HG03060 (cell line): ENCODE data around the gene RBM19.

ENCODE experiments used
- ATAC-seq: cut with Tn5 transposase; IDR thresholded peaks from one replicate; pipeline ENCODE4 v1.9.1; 2021; ENCODE audit warnings: low read depth, moderate number of reproducible peaks; ENCODE audit not compliant: unreplicated experiment

The RBM19 gene

GRCh38 chr12:113862590-113863454 is 103.3 kb downstream of the RBM19 start:
- no peak for ATAC-seq

GRCh38 chr12:113861708-113862312 is 104.3 kb downstream of the RBM19 start:
- ATAC-seq = no peak

GRCh38 chr12:113860950-113861349 is 105.2 kb downstream of the RBM19 start:
- ATAC-seq = no peak

DNA sequence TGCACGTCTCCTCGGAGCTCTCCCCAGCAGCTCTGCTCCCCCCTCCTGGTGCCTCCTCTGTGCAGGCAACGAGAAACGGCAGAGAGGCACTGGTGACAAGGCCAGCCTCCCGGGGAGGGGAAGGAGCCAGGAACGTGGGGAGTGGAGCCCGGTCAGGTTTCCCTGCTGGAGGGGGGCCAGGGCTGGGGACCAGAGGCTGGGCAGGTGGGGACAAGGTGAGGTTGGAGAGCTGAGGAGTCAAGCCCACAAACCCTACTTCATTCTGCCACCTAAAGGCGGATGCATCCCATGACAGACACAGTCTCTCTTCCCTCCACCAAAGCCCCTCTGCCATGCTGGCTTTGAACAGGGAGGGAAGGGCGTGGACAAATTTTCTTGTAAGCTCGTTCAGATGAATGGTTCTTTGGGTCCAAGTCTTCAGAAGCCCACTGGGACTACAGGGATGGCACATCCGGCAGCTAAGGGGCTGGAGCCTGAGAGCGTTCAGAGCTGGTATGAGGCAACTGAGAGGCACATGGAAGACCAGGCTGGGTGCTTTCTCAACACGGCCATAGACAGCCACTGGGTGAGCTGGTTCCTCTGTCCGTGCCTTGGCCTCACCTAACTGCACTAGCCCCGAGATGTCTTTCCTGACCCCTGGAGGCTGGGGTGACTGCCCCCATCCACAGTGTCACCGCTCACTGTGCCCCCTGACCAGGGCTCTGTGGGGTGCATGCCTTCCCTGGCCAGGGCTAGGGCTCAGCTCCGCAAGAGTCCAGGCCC is 105.9 kb downstream of the RBM19 start:
- no peak for ATAC-seq

DNA sequence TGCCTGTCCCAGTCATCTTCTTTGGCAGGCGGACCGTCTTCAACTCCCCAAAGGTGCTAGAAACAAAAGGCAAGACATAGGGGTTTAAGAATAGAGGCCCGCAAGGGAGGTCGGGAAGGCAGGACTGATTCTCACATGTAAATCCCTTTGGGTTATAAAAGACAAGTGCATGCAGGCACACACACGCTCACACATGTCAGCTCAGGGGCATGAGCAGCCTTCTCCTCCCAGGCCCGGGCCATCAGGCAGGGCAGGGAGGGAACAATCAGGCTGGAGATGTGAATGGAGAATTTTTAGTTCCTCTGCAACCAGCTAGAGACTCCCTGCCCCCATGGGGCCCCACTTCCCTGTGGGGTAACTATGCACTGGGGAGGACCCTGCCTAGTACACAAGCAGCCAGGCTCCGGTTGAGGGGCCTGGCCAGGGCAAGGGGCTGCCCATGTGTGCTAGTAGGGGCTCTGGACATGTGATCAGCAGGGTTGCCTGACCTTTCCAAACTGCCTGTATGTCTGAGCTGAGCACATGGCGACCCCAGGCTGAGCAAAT is 107.2 kb downstream of the RBM19 start:
- no peak for ATAC-seq

DNA sequence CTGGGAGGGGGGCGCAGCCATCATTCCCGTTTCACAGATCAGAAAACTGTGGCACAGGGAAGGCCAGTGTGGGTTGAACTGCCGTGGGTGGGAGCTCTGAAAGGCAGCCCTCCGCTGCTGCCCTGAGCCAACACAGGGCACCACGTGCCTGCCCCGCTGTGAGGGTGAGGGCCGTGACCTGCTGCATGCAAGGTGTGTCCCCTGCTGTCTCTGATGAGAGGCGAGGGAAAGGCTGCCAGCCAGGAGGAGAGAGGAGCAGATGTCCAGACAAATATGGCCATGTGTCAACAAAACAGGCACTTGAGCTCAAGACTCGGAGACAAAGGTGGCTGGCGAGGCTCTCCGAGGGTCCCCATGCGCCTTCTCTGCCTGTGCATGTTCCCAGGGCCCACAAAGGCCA is 108.8 kb downstream of the RBM19 start:
- ATAC-seq = no peak

DNA sequence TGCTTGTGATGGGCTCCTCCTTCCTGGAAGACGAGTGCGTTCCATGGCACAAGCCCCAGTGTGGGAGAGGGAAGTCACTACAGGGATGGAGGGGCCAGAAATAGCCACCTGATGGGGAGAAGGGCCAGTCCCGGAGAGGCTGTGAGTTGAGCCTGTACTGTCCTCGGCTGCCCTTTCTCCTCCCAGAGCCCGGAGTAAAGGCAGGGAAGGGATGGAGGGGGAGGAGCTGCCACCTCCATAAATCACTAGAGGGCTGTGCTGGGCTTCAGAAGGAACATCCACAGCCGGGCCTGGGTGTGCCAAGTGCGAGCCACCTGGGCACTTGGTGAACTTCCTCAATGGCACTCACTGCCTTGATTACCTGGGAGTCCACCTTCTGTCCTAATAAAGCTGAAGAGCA is 110.1 kb downstream of the RBM19 start:
- ATAC-seq = no peak

DNA sequence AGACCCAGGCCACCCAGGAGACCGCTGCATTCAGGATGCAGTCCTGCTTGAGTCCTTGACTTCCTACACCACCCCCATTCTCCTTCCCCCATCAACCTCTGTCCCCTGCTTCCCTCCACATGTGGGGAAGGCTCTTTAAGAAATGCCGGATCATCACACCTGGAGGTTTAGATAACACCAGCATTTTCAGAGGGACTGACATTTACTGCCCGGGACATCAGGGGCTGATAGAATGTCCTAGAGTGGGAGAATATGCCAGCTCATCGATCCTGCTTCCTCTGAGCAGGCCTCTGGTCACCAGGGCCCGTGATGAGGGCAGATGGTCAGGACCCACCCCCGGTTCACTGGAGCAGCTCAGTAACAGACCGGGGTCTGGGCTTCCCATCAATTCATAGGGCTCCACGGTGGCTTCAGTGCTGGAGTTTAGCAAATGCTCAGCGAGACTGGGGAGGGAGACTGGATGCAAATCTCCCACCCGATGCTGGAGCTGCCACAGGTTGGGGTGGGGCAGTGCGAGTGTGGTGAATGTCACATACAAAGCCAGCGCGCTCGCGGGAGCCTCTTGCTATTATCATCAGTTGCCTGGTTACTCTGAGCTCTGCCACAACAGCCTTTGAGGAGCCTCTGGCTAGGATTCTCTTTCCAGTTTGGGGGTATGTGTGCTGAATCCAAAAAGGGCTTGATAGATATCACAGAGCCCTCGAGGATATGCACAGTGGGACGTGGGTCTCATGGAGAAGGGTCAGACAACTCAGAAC is 111.6 kb downstream of the RBM19 start:
- ATAC-seq = no peak

DNA sequence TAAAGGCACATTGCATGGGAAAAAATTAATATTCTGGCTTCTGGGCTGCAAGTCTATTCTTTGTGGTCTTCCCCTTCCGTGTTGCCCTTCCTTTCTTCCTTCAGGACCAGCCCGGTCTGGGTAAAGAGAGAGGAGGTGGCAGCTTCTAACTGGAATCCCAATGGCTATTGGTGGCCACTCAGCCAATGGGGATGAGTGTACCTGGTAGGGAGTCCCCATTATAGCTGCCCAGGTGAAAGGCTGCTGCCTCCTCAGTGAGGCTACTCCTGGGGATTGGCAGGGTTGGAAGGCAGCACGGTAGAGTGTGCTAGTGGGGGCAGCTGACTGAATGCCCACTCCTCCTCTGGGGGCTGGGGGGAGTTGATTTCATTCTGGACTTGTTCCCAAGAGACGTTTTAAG is 112.6 kb downstream of the RBM19 start:
- no peak for ATAC-seq

DNA sequence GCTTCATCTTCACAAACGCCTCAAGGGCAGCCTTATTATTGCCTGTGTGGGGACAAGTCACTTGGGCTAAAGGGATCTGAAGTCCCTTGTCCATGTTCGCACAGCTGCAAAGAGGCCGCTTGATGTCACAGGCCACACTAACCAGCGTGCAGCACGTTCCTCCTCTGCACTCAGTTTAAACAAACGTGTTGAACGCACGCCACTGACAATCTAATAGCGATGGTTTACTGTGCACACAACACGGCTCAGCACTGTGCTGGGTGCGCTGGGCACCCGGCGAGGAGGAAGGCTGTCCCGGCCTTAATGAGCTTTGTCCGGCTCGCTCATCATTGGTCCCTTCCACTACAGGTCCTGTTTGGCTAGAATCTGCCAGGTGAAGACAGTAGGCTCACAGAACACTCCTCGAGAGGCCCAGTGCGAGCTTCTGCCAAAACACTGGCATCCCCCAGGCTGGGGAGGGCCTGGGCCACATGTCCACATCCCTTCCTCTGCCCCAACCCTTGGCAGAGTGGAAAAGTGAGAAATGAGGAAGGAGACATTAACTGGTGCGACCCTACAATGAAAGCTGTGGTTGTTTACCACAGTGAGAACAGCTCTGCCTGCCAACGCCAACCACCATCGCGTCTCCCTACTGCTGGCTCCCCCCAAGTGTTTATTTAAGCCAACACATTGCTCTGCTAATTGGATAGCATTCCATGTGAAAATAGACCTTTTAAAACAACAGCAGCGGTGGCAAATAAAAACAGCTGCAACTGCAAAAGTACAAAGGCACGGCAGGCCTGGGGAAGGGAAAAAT is 113.2 kb downstream of the RBM19 start:
- ATAC-seq = no peak

GRCh38 chr12:113852264-113852663 is 113.9 kb downstream of the RBM19 start:
- ATAC-seq = no peak

GRCh38 chr12:113850309-113851056 is 115.6 kb downstream of the RBM19 start:
- ATAC-seq = no peak

DNA sequence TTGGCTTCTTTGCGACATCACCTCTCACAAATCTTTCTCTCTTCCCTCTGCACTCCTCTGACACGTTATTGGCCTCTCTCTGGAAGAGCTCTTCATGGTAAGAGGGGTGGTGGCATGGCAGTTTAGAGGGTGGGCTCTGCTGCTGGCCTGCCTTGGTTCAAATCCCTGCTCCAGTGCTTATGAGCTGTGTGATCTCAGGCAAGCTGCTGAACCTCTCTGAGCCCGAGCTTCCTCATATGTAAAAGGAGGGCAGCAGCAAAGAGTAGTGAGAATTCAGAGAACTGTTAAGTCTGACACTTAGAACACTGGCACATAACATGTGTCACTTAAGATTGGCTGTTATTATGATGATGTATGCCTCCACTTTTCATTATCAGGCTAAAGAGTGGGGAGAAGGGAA is 118.3 kb downstream of the RBM19 start:
- ATAC-seq = no peak

DNA sequence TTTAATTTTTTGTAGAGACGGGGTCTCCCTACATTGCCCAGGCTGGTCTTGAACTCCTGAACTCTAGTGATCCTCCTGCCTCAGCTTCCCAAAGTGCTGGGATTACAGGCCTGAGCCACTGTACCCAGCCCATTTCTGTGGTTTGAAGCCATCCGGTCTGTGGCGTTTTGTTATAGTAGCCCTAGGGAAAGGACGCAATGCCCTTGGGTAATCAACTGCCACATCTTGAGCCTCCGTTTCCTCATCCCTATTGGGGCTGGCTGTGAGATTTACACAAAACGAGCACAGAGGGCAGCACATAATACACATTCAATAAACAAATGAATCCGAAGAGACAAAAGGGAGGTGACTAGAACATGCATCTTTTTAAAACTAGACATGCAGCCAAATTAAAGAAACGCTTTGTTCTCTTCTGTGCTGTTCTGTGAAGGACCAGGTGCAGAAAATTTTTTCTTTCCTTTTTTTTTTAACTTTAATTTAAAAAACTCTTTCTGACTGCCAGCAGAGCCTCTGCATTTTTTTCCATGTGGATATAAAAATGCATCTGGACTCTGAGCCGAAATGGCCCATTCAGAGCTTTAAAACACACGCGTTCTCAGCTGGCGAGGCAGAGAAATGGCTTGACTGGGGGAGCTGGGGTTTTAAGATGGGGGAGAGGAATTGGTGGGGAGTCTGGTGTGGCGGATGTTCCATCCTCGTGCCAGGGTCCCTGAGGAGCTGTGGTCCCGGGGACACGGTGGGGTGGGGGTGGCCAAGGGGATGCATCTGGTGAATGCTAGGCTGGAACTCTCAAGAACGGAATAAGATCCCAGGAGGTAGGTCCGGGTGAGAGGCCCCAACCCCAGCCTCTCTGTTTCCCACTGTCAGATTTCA is 119.0 kb downstream of the RBM19 start:
- ATAC-seq = no peak

- ATAC-seq = no peak
Measured at GRCh38 chr12:113845900-113846674, 120.0 kb downstream of the RBM19 start.

DNA sequence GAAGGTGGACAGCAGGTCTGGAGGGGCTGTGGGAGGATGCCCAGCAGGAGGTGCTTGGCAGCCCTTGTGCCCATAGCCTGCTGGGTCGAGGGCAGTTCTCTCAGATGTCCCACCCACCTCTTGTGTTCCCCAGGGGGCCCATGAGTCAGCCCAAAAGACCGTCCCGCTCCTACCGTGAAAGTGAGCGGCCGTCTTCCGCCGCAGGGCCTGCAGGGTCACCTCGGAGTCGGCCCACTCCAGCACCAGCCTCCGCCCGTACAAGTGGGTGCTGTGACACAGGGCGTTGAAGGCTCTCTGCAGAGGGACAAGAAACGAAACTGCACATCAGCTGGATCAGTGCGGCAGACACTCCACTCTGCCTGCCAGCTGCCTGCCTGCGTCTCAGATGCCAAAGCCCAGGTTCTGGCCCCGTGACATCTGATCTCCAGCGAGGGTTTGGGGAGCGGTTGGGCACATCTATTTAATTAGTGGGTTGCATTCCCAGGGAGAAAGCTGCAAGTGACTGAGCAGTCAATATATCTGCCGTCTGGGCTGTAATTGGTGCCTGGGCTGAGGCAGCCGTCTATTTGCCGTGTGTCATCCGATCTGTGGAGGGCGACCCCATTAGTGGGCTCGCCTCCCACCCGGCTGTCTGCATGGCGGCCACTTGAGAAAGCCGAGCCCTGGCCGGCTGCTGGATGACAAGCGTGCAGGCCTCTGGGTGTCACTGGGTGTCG is 121.5 kb downstream of the RBM19 start:
- ATAC-seq = no peak

DNA sequence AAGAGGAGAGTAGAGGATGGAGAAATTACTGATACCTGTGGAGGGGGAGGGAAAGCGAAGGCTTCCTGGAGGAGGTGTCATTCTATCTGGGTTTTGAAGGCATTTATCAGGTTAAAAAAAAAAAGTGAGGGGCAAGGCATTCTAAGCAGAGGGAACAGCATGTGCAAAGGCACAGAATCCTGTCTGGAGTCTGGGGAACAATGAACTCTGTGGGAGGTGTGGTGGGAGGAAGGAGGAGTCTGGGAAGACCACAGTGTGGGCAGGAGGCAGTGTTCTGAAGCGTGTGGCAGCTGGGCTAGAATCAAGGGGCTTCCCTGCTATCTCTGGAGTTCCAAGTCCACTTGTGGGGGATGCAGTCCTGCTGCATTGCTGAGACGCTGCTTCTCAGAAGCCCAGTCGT is 123.4 kb downstream of the RBM19 start:
- ATAC-seq = no peak
